ENCODE measurements around the gene XIRP1.

GRCh38 chr3:39180546-39181346, 11.6 kb downstream of the XIRP1 start:
- TF ChIP-seq POLR2A (IDR thresholded peaks at IDR 0.05; ENCODE audit: low read depth, low read length) (no peak), TAF1 (IDR thresholded peaks at IDR 0.05; ENCODE audit: low read depth, low read length) (no peak), POU2F2 (IDR thresholded peaks at IDR 0.05; ENCODE audit: low read depth, low read length) (no peak), SPI1 (IDR thresholded peaks at IDR 0.05; ENCODE audit: low read depth, low read length) (no peak)

Data from GM12891 (cell line).